G401.6 (cell line): ENCODE data around the gene TSPEAR.
"Not testable (repeated sequence)": the region's sequence is repeated elsewhere in the genome, so short reads cannot be mapped to it uniquely, and the experiment has no call there.

Experiments used
- FAIRE-seq: peaks from 2 replicates; lab custom pipeline; 2012; peaks lifted over from hg19 to GRCh38; lab: Jason Lieb, UNC

Gene TSPEAR

GRCh38 chr21:44603109-44603875 lies 108.1 kb downstream of the TSPEAR start:
- no peak for FAIRE-seq

- FAIRE-seq, result no peak
These were observed 108.9 kb downstream of the TSPEAR start for GRCh38 chr21:44602463-44602850.

DNA sequence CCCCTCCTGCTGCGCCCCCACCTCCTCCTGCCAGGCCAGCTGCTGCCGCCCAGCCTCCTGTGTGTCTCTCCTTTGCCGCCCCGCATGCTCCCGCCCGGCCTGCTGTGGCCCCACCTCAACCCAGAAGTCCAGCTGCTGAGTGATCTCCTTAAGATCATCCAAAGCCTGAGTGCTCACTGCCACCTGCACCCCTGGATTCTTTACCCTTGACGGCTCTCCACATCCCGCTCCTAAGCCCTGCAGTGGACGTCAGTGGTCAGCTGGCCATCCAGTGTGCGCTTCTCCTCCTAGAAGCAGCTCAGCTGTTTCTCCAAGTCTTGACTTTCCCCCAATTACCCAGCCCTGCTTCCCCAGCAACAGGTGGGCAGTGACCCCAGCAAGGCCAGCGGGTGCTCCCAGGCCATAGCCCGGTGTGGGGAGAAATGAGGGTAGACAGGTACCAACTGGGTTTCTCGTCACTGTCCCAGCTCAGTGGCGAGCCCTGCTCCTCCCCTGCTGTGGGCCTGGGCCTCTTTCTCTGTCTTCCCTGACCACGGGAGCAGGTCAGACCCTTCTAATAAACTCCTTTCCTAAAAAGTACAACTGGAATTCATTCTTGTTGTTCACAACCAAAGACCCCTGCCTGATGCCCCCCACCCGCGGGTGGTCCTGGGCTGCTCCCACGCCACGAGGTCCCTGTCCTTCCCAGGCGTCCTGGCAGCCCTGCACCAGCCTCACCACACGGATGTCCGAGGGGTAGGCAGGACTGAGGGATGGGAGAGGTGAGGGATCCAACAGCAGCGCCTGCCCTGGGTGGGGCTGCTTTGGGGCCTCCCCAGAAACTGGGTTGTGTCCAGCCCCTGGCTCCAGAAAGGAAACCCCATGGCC lies 109.5 kb downstream of the TSPEAR start:
- no peak for FAIRE-seq

DNA sequence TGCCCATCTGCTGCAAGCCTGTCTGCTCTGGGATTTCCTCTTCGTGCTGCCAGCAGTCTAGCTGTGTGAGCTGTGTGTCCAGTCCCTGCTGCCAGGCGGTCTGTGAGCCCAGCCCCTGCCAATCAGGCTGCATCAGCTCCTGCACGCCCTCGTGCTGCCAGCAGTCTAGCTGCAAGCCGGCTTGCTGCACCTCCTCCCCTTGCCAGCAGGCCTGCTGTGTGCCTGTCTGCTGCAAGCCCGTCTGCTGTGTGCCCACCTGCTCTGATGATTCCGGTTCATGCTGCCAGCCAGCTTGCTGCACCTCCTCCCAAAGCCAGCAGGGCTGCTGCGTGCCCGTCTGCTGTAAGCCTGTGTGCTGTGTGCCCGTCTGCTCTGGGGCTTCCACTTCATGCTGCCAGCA lies 110.3 kb downstream of the TSPEAR start:
- FAIRE-seq, result not testable (repeated sequence)

DNA sequence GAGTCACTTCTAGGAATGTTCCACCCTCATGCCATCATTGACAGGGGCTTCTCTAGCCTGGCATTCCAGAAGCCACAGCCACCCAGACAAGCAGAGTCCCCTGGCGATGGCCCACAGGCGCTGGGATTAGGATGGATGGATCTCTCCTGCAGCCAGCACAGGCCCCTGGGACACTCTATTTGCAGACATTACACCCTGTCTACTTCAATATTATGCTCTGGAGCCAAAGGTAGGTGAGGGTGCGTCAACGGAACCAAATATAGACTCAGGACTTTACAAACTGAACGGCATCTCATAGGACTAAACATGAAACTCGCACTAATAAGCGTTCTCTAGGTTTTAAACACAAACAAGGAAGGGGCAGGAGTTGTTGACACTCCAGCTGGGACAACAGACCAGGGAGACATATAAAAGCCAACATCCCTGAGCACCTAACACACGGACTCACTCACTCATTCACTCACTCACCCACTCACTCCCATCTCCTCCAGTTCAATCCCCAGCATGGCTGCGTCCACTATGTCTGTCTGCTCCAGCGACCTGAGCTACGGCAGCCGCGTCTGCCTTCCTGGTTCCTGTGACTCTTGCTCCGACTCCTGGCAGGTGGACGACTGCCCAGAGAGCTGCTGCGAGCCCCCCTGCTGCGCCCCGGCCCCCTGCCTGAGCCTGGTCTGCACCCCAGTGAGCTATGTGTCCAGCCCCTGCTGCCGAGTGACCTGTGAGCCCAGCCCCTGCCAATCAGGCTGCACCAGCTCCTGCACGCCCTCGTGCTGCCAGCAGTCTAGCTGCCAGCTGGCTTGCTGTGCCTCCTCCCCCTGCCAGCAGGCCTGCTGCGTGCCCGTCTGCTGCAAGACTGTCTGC lies 111.0 kb downstream of the TSPEAR start, which contains the start of gene KRTAP10-7:
KRTAP10-7 (plus strand) TSS at position 480 of the 861 bp plus-strand sequence; CDS start at position 505, 25 bp downstream.
- not testable (repeated sequence) for FAIRE-seq

GRCh38 chr21:44599264-44600029 lies 111.9 kb downstream of the TSPEAR start:
- FAIRE-seq, result no peak

DNA sequence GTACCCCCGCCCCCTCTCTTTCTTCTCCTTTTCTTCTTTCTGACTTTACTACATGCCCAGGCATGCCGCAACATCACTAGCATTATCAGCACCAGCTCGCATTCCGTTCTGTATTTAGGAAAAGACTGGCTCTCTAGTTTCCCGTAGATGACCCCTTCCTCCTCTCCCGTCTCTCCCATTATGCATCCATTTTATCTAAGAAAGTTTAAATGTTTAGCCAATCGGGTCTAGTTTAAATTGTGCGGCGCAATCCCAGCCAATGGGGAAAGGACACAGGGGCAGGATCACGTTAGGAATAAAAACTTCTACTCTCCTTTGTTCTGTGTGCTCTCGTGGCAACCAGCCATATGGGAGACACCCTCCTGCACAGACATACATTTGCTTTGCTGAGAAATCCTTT lies 113.3 kb downstream of the TSPEAR start:
- FAIRE-seq, result no peak

DNA sequence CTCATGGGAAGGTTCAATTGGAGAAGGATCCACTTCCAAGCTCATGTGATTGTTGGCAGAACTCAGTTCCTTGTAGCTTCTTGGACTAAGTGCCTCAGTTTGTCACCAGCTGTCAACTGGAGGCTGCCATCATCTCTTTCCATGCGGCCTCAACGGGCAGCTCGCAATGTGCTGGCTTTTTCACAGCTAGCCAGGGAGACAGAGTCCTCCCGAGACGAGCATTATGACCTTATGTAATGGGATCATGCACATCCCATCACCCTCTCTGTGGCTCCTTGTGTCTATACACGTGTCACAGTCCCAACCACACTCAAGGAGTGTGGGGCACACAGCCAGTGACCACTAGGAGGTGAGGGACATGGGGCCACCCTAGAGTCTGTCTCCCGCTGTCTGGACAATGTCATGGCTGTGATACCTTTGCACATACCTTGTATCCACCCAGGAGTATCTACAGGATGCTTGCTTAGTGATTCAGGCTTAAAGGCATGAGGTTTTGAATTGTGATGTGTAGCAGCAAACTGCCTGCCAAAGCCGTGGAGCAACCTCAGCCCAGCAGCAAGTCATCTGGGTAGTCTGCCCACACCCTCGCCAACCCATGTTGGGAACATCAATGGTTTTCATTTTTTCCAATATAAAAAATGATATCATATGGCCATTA lies 115.2 kb downstream of the TSPEAR start:
- no peak for FAIRE-seq

DNA sequence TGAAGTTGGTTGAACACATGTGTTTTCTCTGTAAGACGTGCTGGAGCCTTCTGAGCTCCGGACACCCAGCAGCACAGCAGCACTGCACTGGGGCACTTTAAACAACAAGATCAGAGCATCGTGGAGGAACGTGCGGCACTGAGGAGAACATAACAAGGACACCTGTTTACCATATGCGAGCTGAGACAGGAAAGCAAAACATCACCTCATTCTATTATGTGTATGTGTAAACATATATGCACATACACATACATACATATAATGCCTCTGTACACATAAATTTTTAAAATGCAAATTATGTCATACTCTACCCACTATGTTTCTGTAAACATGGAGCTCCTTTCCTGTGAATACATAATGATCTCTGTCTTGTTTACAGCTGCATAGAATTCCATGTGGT lies 115.8 kb downstream of the TSPEAR start:
- no peak for FAIRE-seq

- no peak for FAIRE-seq
These were observed 116.9 kb downstream of the TSPEAR start for GRCh38 chr21:44594406-44594916.

GRCh38 chr21:44593598-44594405 lies 117.6 kb downstream of the TSPEAR start:
- no peak for FAIRE-seq

DNA sequence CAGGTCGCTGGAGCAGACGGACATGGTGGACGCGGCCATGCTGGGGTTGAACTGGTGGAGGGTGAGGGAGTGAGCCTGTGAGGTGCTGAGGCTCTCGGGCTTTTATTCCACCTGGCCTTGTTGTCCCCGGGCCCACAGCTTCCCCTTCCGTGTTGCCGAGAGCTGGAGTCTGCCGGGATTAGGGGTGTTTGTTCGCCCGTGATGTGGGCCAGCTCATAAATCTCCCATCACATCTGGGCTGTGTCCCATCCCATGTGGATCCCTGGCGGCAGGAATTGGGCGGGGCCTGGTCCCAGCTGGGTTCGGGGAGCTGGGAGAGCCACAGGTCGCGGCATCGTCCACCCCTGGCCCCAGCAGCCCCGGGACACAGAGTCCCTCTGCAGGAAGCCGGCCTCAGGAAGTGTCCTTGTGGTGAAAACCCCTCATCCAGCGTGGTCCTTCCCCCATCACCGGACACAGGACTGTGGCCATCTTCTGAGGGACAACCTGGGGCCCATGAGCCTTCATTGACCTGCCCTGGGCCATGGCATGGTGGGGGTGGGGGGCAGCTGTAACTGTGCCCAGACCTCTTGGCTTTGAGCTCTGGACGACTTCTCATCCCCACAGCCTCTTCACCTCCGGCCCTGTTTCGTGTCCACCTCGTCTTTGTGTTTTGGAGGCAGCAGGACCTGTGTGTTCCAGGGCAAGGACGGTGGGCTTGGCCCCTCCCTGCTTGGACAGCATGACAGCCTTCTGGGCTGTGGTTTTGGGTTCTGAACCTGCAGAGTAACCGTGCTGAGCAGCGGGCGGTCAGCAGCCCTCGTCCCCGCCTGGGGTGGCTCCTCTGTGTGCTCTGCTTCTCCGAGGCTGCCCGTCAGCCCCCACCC lies 118.7 kb downstream of the TSPEAR start, which contains the start of gene KRTAP10-6:
KRTAP10-6 (minus strand) TSS at position 60 of the 866 bp plus-strand sequence; CDS start at position 39, 21 bp downstream.
- no peak for FAIRE-seq

DNA sequence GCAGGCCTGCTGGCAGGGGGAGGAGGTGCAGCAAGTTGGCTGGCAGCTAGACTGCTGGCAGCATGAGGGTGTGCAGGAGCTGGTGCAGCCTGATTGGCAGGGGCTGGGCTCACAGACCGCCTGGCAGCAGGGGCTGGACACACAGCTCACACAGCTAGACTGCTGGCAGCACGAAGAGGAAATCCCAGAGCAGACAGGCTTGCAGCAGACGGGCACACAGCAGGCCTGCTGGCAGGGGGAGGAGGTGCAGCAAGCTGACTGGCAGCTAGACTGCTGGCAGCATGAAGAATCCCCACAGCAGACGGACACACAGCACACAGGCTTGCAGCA lies 119.6 kb downstream of the TSPEAR start:
- FAIRE-seq, result not testable (repeated sequence)

DNA sequence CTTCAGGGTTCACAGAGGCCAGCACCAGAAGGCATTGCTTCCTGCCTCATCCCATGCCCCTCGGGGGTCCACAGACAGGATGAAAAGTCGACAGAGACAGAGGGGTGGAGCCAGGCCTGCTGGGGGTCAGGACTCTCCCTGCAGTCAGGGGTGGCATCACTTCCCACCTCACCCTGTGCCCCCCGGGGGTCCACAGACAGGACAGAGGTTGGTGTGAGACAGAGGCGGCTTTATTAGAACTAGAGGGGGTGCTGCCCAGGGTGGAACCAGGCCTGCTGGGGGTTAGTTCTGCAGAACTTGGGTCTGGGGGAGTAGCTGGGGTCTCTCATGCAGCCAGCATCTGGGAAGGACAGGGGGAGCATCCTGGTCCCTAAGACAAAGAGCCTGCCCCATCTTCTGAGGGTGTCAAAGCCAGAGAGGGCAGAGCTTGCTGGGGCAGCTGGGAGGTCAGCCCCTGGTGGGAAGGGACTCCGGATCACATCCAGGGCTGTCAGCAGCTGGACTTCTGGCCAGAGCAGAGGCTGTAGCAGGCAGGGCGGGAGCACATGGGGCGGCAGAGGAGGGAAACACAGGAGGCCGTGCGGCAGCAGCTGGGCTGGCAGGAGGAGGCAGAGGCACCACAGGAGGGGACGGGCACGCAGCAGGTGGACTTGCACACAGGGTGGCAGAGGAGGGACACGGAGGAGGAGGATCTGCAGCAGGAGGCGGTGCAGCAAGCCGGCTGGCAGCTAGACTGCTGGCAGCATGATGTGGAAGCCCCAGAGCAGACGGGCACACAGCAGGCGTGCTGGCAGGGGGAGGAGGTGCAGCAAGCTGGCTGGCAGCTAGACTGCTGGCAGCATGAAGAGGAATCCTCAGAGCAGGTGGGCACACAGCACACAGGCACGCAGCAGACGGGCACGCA lies 120.2 kb downstream of the TSPEAR start:
- FAIRE-seq, result not testable (repeated sequence)

DNA sequence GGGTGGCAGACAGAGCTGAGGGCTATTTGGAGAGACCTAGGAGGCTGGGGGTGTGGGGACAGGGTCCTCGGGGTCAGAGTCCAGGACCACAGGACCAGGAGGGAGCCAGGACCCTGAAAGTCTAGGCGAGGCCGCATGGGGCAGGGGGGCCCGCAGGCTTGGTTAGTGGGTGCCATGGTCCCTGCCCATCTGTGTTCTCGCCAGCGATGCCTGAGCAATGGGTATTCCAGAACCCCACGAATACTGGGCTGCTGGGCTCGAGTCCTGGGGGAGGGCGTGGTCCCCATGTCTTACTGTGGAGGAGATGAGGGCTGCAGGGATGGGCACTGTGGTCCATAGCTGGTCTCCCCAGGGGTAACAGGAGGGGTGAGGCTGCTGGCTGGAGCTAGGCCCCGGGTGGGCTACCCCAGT lies 121.1 kb downstream of the TSPEAR start:
- no peak for FAIRE-seq

DNA sequence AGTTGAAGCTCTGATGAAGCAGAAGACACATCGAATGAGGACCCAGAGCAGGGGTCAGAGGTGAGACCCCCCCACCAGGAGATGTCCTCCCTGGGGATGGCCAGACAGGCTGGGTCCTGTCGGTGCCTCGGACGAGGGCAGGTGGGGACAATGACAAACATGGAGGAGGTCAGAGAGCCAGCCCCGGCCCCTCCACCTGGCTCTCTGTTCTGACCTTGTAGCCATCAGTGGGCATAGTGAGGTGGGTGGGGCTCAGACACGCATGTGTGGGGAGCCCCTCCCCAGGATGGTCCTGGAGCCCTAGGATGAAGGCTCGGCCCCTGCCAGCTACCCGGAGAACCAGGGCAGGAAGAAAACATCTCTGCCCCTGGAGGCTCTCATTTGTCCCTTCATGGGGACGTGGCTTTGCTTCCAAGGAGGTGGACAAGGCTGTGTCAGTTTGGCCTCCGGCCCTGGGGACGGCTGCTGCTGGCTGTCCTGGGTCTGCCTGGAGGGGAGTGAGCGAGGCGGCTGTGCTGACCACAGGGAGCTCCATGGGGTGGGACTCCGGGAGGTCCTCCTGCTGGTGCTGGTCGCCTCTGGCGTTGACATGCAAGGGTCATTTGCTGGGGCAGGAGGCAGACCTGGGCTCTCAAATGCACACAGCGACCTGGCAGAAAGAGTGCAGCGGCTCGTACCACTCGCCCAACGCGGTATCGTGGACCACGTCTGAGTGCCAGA lies 121.6 kb downstream of the TSPEAR start:
- no peak for FAIRE-seq

GRCh38 chr21:44589094-44589493 lies 122.3 kb downstream of the TSPEAR start:
- FAIRE-seq, result no peak
